HG03066 (cell line): ENCODE results near the gene YBEY.
A peak's percentile ranks its signal among the peaks of the same experiment; 100 is the strongest.
"Not testable (repeated sequence)": the region's sequence is repeated elsewhere in the genome, so short reads cannot be mapped to it uniquely, and the experiment has no call there.

Experiments used
- ATAC-seq: cut with Tn5 transposase; IDR thresholded peaks from one replicate; pipeline ENCODE4 v1.9.1; 2021; ENCODE audit warnings: low read depth; ENCODE audit not compliant: unreplicated experiment

The YBEY gene

DNA sequence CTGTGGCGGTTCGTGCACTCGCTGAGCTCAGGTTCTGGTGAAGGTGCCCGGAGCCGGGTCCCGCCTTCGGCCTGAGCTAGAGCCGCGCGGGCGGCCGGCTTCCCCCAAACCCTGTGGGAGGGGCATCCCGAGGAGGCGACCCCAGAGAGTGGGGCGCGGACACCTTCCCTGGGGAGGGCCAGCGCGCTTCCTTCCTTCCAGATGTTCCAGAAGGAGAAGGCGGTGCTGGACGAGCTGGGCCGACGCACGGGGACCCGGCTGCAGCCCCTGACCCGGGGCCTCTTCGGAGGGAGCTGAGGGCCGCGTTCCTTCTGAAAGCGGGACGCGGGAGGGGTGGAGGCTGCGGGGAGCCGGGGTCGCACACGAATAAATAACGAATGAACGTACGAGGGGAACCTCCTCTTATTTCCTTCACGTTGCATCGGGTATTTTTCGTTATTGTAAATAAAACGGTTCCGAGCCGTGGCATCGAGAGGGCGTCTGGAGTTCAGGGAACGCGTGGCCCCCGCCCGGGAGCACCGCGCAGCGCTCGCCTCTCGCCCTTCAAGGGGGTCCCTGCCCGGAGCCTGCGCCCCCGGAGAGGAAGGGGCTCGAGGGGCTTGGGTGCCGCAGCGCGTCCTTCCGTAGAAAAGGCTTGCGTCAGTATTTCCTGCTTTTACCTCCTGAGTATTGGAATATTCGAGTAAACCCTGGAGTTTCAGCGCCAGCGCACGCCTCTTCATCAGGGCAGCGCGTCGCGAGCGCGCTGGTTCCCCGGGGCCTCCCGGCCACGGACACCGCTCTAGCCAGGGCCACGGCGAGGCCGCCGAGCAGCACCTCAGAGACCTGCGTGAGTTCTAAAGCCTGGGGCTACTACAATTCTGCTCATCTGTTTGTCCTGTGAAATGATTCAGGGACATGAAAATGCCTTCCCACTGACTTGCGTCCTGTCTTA, 11.5 kb downstream of the YBEY start:
- ATAC-seq = no peak

DNA sequence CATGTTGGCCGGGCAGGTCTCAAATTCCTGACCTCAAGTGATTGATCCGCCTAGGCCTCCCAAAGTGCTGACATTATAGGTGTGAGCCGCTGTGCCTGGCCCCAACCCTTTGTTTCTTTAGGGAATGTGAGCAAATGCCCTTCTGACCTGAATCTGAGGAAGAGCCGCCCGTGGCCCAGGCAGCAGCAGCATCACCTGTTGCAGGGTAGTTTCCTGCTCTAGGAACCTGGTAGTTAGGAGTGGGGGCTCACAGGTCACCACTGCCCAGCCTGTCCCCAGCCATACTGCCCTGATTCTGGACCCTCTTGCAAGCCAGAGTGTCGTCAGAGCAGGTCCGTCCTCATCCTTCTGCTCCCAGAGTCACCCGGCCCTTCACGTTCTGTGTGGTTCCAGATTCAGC, 13.0 kb downstream of the YBEY start:
- no peak for ATAC-seq

DNA sequence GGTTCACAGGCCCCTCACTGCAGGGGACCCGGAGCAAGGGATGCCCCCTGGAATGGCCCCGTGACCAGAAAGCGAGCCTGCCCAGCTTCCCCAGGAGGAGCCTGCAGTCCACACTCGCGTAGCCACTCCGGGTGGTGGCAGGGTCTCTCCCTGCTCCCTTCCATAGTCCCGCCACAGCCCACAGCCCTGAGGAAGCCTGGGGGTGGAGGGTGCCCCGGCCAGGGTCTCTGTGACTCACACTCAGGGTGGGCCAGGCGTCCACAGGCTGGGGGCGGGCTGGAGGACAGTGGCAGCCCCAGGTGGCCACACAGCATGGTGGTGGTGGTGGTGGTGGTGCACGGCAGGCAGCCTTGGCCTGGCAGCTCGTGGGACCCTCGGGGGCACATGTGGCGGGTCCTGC, 15.6 kb downstream of the YBEY start:
- no peak for ATAC-seq

DNA sequence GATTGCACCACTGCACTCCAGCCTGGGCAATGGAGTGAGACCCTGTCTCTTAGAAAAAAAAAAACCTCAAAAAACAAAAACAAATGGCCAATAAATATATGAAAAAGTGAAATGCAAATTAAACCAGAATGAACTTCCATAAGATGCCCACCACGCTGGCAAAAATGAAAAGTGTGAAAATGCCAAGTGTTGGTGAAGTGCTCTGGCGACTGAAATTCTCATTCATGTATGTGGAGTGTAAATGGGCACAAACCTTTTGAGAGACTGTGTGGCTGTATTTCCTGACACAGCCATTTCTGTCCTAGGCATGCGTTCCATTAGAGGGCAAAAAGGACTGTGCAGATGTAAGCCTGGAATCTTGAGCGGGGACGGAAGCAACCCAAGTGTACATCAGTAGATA, 18.3 kb downstream of the YBEY start:
- ATAC-seq = no peak

DNA sequence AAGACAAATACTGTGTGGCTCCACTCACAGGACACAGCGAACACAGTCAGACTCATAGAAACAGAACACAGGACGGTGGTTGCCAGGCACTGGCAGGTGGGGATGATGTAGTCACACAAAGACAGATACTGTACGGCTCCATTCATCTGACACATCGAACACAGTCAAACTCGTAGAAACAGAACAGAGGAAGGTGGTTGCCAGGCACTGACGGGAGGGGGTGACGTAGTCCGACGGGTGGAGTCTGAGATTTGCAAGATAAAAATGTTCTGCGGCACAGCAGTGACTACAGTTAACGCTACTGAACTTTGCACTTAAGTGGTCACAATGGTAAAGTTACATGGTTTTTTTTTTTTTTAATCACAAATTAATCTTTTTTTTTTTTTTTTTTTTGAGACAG, 18.8 kb downstream of the YBEY start:
- no peak for ATAC-seq

DNA sequence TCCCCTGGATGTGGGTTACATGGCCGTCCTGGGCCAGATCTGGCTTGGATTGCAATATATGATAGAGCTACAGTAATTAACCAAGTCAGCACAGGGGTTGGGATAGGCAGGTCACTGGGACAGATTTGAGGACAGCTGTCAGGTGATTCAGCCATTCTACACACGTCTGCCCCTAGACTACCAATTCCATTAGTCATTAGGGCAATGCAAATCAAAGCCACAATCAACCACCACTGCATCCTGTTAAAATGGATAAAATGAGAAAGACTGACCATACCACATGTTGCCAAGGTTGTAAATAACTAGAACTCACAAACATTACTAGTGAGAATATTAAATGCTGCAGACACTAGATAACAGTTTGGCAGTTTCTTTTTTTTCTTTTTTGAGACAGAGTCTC, 21.5 kb downstream of the YBEY start:
- no peak for ATAC-seq

DNA sequence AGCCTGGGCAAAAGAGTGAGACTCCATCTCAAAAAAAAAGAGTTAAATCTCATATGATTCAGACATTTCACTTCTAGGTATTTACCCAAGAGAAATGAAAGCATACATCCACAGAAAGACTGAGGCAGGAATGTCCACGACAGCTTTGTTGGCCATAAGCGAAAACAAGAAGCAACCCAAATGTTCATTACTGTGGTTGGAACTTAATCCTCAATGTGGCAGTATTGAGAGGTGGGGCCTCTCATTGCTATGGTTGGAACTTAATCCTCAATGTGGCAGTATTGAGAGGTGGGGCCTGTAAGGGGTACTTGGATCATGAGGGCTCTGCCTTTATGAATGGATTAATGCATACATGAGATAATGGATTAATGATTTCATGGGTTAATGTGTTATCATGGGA, 22.3 kb downstream of the YBEY start:
- ATAC-seq = no peak

DNA sequence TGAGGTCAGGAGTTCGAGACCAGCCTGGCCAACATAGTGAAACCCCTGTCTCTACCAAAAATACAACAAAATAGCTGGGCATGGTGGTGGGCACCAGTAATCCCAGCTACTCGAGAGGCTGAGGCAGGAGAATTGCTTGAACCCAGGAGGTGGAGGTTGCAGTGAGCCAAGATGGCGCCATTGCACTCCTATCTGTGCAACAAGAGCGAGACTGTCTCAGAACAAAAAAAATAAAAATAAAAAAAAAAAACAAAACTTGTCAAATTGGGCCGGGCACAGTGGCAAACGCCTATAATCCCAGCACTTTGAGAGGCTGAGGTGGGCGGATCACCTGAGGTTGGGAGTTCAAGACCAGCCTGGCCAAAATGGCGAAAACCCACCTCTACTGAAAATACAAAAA, 24.1 kb downstream of the YBEY start:
- ATAC-seq = not testable (repeated sequence)

DNA sequence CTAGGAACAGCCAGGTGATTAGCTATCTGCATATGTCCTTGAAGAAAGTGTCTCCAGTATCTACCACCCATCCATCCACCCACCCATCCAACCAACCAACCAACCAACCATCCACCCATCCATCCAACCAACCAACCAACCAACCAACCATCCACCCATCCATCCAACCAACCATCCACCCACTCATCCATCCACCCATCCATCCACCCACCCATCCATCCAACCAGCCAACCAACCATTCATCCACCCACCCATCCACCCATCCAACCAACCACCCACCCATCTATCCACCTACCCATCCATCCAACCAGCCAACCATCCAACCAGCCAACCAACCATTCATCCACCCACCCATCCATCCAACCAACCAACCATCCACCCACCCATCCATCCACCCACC, 25.4 kb downstream of the YBEY start:
- ATAC-seq = no peak

DNA sequence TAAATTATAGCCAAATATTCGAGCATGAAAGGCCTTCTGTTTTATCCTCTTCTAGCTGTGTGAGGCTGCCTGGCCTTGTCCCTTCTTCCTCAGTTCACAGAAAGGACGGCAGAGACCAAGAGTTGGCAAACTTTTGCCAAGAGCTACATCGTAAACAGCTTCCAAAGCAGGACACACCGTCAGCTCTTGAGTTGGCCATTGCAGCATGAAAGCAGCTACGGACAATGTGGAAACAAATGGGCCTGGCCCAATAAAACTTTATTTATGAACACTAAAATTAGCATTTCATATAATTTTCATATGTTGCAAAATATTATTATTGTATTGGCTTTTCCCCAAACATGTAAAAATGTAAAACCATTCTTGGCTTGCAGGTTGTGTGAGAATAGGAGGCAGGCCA, 26.8 kb downstream of the YBEY start:
- ATAC-seq = no peak

DNA sequence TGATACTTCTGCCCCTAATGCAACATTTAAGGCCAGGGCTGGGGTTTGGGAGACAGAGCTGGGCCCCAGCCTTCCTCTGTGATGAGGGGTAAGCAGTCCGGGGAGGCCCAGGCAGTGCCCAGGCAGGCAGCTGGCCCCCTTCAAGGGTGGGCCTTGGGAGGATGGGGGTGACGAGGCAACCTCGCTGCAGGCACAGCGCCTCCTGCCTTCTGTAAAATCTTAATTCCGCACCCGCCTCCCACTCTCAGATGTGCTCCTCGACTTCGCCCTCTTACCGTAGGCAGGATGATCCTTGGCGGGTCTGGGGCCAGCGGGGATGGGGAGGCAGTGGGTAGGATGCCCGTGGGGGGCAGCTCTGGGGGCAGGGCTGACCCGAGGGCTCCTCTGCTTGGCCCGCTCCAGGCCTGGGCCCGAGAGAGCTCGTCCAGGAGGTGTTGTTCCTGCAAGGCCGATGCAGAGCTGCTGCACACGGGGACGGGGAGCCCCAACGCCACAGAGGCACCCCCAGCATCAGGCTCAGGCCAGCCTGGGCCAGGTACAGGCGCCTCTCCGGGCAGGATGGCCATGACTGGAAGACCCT, 28.4 kb downstream of the YBEY start:
- ATAC-seq = no peak

DNA sequence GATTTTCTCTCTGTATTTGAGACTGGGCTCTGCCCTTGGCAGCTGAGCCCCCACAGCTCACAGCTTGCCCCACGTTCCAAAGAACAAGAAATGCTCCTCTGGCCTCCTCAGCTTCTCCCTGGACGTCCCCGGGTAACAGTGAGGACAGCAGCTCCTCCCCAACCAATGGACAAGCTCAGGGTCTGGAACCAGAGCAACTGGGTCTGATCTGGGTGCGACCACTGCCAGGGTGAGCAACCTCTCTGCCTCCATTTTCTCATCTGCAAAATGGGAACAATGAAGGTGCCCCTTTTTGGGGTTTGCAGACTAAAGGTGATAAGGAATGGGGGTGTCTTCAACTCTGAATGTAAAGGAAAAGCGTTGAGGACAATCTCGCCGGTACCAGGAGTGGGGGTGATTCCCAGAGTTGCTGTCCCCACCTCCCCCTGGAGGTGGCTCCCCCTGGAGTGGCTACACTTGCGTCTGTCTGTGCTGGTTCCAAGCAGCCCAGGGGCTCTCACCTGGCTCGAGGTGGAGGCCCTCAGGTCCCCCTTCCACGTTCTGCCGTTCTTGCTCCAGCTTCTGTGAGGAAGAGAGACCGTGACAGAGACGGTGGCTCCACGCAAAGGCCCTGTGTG, 30.7 kb downstream of the YBEY start:
- ATAC-seq = no peak

DNA sequence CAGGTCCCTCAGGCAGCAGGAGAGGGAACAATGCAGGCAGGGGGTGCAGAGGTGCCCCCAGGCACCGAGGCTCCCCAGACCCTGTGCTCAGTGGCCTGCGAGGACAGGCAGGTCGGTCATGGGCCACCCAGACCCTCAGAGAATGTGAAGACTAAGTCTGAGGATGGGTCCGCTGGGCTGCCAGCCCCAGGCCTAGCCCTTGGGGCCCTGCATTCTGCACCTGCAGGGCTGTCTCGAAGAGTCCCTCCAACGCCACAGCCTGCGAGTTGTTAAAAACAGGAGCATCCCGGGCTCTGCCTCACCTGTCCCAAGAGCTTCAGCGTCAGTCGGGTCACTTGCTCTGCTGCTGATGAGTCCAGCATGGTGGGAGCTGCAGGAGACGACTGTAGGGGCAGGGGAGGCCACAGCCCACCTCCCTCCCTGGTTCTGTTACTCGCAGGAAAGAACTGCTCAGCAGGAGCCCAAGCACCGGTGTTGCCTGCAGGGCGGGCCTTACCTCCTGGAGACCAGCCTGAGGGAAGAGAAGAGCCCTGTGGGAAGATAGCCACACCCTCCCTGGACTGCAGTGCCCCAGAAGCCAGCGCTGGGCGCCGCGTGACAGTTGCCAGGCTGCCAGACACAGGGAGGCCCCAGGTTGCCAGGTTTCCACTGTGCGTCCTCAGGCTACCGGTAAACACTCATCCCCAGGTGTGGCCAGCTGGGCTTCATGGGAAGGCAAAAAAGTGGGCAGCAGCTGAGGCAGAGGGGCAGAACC, 31.7 kb downstream of the YBEY start:
- ATAC-seq = no peak

DNA sequence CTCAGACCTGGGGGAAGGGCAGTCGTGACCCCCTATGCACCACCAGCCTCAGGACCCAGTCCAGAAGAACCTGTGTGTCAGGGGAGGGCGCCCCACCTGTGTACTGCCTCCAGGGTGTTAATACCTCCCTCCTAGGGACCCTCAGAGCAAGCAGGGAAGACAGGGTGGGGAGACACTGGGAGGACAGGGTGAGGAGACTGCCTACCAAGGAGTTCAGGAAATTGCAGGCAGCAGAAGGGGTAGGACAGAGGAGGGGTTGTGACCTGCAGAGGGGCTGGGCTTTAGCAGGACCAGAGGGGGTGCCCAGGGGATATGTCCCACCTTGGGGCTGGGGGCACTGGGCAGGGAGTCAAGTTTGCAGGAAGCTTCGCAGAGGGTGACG, 32.3 kb downstream of the YBEY start:
- no peak for ATAC-seq

DNA sequence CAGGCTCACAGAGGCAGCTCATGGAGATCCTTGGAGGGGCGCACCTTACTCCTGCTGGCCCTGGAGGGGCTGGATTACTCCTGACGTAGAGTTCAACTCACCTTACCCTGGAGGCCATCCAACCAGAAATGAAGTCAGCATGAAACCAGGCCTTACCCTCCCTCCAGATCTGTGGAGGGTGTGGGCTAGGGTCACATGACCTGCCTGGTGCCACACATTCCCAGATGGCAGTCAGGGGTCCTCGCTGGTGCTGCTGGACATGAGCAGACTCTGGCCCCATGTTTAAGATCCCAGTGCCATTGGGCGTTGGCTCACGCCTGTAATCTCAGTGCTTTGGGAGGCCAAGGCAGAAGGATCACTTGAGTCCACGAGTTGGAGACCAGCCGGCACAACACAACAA, 33.0 kb downstream of the YBEY start:
- ATAC-seq = no peak

DNA sequence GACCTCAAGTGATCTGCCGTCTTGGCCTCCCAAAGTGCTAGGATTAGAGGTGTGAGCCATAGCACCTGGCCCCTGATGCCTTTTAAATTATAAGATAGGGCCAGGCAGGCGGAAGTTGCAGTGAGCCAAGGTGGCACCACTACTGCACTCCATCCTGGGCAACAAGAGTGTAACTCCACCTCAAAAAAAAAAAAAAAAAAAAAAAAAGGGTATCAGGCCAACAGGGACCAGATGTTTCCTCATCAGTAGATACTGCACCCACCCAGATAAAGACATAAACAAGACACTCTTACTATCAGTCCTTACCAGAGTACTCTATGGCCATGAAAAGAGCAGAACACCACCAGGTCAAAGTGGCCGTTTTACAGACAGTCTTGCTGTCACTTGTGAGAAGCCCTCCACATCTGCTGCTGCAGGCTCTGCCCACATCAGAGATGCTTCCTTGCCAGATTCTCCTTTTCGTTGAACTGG, 34.2 kb downstream of the YBEY start:
- ATAC-seq = no peak

DNA sequence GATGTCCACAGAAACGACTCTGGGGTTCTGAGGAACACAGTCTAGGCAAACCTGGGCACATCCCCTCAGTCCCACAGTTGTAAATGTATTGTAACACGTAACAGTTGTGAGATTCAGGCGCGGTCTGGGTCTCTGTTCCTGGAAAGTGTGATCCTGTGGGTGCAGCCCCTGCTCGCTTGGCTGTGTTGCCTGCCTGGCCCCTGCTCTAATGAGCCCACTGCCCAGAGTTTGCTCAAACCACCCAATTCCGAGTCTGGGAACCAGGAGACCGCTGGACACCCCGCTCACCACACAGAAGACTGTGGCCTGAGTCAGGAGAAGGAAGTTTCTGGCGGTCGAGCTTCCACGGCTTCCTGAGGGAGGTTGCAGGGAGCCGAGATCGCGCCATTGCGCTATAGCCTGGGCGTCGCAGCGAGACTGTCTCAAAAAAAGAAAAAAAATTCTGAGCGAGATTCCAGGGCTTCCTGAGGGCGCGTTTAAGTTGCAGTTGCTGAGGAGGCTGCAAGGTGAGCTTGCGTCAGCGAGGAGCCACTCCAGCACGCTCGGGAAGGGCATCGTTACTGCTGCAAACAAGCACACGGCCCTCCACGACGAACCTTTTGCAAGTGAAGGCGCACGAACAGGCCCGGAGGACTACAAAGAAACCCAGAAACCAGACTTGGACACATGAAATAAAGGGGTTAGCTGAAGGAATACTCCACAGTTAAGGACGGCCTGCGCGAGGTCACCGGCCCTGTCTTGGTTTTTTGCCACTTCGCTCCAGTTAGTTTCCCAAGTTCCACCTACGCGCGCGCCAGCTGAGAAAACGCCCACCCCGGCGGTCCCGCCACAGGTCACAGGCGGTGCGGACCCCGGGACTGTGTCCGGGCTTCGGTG, 36.4 kb downstream of the YBEY start:
- ATAC-seq = no peak

DNA sequence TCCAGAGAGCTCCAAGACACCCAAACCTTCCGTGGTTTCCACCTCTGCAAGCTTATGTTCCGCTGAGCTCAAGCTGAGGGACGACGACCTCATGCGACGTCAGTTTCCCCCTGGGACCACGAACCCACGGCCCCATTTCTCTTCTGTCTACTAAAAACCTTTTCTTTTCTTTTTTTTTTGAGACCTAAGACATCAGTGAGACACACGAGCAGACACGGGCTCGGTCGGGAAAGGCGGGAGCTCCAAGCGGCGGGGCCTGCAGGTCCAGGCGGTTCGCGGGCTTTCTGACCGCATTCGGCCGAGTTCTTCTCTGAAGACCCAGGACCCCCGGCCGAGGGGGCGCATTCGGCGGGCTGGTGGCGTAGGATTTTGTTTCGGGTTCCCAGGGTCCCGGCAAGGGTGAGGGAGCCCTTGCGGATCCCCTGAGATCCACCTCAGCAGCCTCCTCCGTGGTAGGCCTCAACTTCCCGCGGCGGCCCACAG, 37.1 kb downstream of the YBEY start:
- ATAC-seq = no peak

DNA sequence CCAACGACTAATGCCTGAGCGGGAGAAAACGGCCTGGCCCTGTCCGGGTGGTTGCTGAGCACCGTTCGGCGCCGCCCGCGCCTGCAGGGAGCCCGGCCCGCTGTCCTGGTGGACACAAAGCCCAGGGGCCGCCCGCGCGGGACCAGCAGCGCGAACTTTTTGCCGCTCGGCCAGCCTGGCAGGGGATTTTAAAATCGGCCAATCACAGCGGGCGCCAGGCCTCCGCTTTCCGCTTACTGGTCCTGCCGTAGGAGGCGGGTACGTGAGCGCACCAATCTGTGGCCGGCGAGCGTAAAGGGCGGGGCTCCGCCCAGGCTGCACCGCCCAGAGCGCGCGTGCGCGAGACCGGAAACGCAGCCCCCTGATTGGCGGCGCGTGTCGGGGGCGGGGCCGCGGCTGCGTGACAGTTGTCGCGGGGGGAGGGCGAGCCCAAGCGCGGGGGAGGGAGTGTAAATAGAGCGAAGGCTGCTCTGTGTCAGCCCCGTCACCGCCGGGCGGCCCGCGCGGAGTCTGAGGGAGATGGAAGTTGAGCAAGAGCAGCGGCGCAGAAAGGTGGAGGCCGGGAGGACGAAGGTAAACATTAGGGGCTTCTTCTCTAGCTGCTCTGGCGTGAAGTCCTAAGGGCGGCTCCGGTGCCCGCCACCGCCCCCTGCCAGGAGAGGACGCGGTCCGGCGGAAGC, 37.7 kb downstream of the YBEY start, which contains the start of the genes C21orf58 and PCNT:
C21orf58 (minus strand) TSS at position 161 of the 680 bp plus-strand sequence. CDS start 1,132 bp downstream, outside the sequence.
PCNT (plus strand) TSS at position 447 of the 680 bp plus-strand sequence; CDS start at position 520, 73 bp downstream.
- ATAC-seq = peak; percentile 64
